ENCODE results near the gene LIME1.

DNA sequence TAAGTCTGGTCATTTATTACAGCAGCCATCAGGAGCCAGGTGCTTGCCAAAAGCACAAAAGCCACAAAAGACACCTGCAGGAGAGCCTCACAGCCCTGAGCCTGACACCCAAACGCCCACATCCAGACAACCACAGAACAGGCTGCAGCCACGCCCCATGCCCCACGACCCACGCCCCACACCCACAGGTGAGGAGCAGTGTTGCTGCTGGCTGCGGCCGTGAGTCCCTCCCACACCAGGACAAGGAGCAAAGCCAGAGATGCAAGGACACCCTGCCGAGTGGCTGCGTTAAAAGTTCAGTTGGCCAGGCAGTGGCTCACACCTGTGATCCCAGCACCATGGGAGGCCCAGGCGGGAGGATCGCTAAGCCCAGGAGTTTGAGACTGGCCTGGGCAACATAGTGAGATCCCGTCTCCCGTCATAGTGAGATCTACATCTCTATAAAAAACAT, 46.1 kb downstream of the LIME1 start:
- TF ChIP-seq POLR2A (IDR thresholded peaks at IDR 0.05) (no peak), POLR2AphosphoS5 (IDR thresholded peaks at IDR 0.05) (no peak)
- TF ChIP-seq, protein P1, sequence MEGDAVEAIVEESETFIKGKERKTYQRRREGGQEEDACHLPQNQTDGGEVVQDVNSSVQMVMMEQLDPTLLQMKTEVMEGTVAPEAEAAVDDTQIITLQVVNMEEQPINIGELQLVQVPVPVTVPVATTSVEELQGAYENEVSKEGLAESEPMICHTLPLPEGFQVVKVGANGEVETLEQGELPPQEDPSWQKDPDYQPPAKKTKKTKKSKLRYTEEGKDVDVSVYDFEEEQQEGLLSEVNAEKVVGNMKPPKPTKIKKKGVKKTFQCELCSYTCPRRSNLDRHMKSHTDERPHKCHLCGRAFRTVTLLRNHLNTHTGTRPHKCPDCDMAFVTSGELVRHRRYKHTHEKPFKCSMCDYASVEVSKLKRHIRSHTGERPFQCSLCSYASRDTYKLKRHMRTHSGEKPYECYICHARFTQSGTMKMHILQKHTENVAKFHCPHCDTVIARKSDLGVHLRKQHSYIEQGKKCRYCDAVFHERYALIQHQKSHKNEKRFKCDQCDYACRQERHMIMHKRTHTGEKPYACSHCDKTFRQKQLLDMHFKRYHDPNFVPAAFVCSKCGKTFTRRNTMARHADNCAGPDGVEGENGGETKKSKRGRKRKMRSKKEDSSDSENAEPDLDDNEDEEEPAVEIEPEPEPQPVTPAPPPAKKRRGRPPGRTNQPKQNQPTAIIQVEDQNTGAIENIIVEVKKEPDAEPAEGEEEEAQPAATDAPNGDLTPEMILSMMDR (IDR thresholded peaks at IDR 0.05 in 8 of 11, conservative IDR thresholded peaks at IDR 0.05 in 3 of 11): no peak
